HepG2 (cell line): ENCODE results near the gene YIF1A. TPM values are rescaled to one million over a fixed set of nuclear protein-coding genes. Genes with fewer than 3 reads are reported as not detected.
A peak's percentile ranks its signal among the peaks of the same experiment; 100 is the strongest.

Source experiments
- GABPB1 ChIP-seq: IDR thresholded peaks from 2 replicates; pipeline ENCODE4 v1.6.1; 2016; ENCODE audit warnings: mild to moderate bottlenecking, missing genetic modification reagents, moderate library complexity, missing compliant biosample characterization
- GATAD2A ChIP-seq: IDR thresholded peaks from 2 replicates; pipeline ENCODE4 v1.6.1; 2016
- HOXA5 ChIP-seq: sonication (generic); formaldehyde crosslinking; IDR thresholded peaks from 2 replicates; pipeline ENCODE4 v1.4.0; 2020; ENCODE audit warnings: missing genetic modification reagents
- ISL2 ChIP-seq: sonication (generic); formaldehyde crosslinking; IDR thresholded peaks from 2 replicates; pipeline ENCODE4 v1.5.0; 2020; ENCODE audit warnings: missing genetic modification reagents
- LBX2 ChIP-seq: sonication (generic); formaldehyde crosslinking; IDR thresholded peaks from 2 replicates; pipeline ENCODE4 v1.5.0; 2020; ENCODE audit warnings: missing genetic modification reagents, mild to moderate bottlenecking, borderline replicate concordance
- NCOR1 ChIP-seq: fragments of 200-600 bp; sonication (generic); IDR thresholded peaks from 2 replicates; pipeline ENCODE4 v1.7.0; 2017; ENCODE audit warnings: antibody characterized with exemption, low read length, borderline replicate concordance
- PAXIP1 ChIP-seq: sonication (generic); formaldehyde crosslinking; conservative IDR thresholded peaks from 2 replicates; pipeline ENCODE4 v1.4.0; 2020; ENCODE audit warnings: mild to moderate bottlenecking, missing genetic modification reagents, moderate library complexity
- THAP8 ChIP-seq: sonication (generic); formaldehyde crosslinking; IDR thresholded peaks from 2 replicates; pipeline ENCODE4 v1.5.1; 2020; ENCODE audit warnings: missing genetic modification reagents, mild to moderate bottlenecking, borderline replicate concordance
- ZNF24 ChIP-seq: fragments of 450-650 bp; IDR thresholded peaks from 2 replicates; pipeline ENCODE4 v1.6.1; 2017; ENCODE audit warnings: antibody characterized with exemption, mild to moderate bottlenecking
- ZNF263 ChIP-seq: sonication (generic); formaldehyde crosslinking; IDR thresholded peaks from 2 replicates; pipeline ENCODE4 v1.4.0; 2020; ENCODE audit warnings: missing genetic modification reagents
- ZNF318 ChIP-seq: sonication (generic); formaldehyde crosslinking; IDR thresholded peaks from 2 replicates; pipeline ENCODE4 v1.4.0; 2020; ENCODE audit warnings: mild to moderate bottlenecking, missing genetic modification reagents
- ZNF547 ChIP-seq: sonication (generic); formaldehyde crosslinking; IDR thresholded peaks from 2 replicates; pipeline ENCODE4 v1.5.1; 2020; ENCODE audit warnings: mild to moderate bottlenecking, missing genetic modification reagents
- ZNF557 ChIP-seq: sonication (generic); formaldehyde crosslinking; IDR thresholded peaks from 2 replicates; pipeline ENCODE4 v1.4.0; 2020; ENCODE audit warnings: missing genetic modification reagents
- ZNF788 ChIP-seq: sonication (generic); formaldehyde crosslinking; IDR thresholded peaks from 2 replicates; pipeline ENCODE4 v1.5.0; 2020; ENCODE audit warnings: mild to moderate bottlenecking, missing genetic modification reagents, borderline replicate concordance
- ZSCAN31 ChIP-seq: sonication (generic); formaldehyde crosslinking; IDR thresholded peaks from 2 replicates; pipeline ENCODE4 v1.5.0; 2020; ENCODE audit warnings: low read depth, mild to moderate bottlenecking, missing genetic modification reagents
- polyA plus RNA-seq, 8 experiments: library from polyadenylated mRNA; depleted of rRNA in 3 of 8; stranded (reverse) in 7 of 8; unstranded in 1 of 8; fragments of >200 nt; fragmentation: Illumina TruSeq in 4 of 8; extraction: Trizol in 4 of 8; gene quantifications; 2 replicates each; pipeline versions ENCODE4 v1.2.1 to v1.2.3, GENCODE V29; 2011 to 2016; ENCODE audit warnings: low read depth in 4 of 8, missing spikeins in 1 of 8, mixed read lengths in 1 of 8; ENCODE audit not compliant: insufficient read depth in 1 of 8
- total RNA-seq, 5 experiments: library from RNA; depleted of rRNA; stranded (reverse); fragments of >200 nt; fragmentation: Illumina TruSeq; extraction: Trizol; gene quantifications; 2 replicates each; pipeline ENCODE4 v1.2.3, GENCODE V29; 2016; ENCODE audit warnings: low read depth in 1 of 5

The YIF1A gene
- total and polyA plus RNA-seq, 2 of the 13 experiments (the other 11 are each of a cell fraction or from before 2014, with no cell fraction given): 133 to 145 TPM

GRCh38 chr11:66267379-66268243 is 21.3 kb downstream of the YIF1A start (continued):
- 0 out of 2 replicates have a peak, but pooled peaks have one; percentile 1 for TF ChIP-seq PAXIP1 (CRISPR knock-in tag)
- TF ChIP-seq ZNF263: peak; percentile 44; the same call in 1 of the 2 replicates
- TF ChIP-seq ZNF547 (CRISPR knock-in tag): no peak
- TF ChIP-seq LBX2: 0 out of 2 replicates have a peak, but pooled peaks have one; percentile 36
- no peak for TF ChIP-seq THAP8 (CRISPR knock-in tag)
- no peak for TF ChIP-seq ZNF24
- no peak for TF ChIP-seq ZNF318 (CRISPR knock-in tag)
- TF ChIP-seq ZSCAN31 (CRISPR knock-in tag): 0 out of 2 replicates have a peak, but pooled peaks have one; percentile 48
- TF ChIP-seq HOXA5 (CRISPR knock-in tag): peak; percentile 36; the same call in 1 of the 2 replicates
- TF ChIP-seq ISL2 (CRISPR knock-in tag): no peak
- no peak for TF ChIP-seq NCOR1
- TF ChIP-seq ZNF557 (CRISPR knock-in tag): no peak
- TF ChIP-seq GABPB1: no peak; the same call in 1 of the 2 replicates
- 0 out of 2 replicates have a peak, but pooled peaks have one; percentile 27 for TF ChIP-seq ZNF788 (CRISPR knock-in tag)
- TF ChIP-seq GATAD2A (CRISPR knock-in tag): peak; percentile 11; the same call in 1 of the 2 replicates
